Choroid plexus epithelial cell (primary cell): ENCODE data around the gene FAM156A.
"Not testable (repeated sequence)": the region's sequence is repeated elsewhere in the genome, so short reads cannot be mapped to it uniquely, and the experiment has no call there.

Source experiments
- DNase-seq: peaks from one replicate; pipeline ENCODE4 v3.0.0-alpha.2; 2010; ENCODE audit warnings: low read depth
- H3K4me3 ChIP-seq: 2 replicates; pipeline ENCODE4 v1.5.1; 2011; ENCODE audit warnings: low read depth, mild to moderate bottlenecking, control low read depth, low read length, moderate library complexity
- CTCF ChIP-seq: conservative IDR thresholded peaks from 2 replicates; pipeline ENCODE4 v1.5.1; 2011; ENCODE audit warnings: low read depth, mild to moderate bottlenecking, control low read depth, inconsistent platforms, low read length, moderate library complexity

FAM156A gene

GRCh38 chrX:52958113-52958959 is at the start of gene FAM156A:
FAM156A (minus strand) TSS chrX:52958518; CDS start chrX:52948588, 9,930 bp downstream.
- not testable (repeated sequence) for DNase-seq, H3K4me3 ChIP-seq

- DNase-seq, result peak; percentile 13
- H3K4me3 ChIP-seq, result no peak overlapping the region
- TF ChIP-seq CTCF, result no peak
Measured at GRCh38 chrX:53005327-53005726, 47.0 kb upstream of the FAM156A start.

- peak; percentile 46 for DNase-seq
Measured at GRCh38 chrX:53004811-53005210, 46.5 kb upstream of the FAM156A start.

GRCh38 chrX:53004038-53004437 is 45.7 kb upstream of the FAM156A start:
- no peak for DNase-seq
- no peak for TF ChIP-seq CTCF
- H3K4me3 ChIP-seq, result no peak overlapping the region

More at GRCh38 chrX:53004811-53005210, 46.5 kb upstream of the FAM156A start:
- TF ChIP-seq CTCF, result no peak
- no peak overlapping the region for H3K4me3 ChIP-seq

- no peak for TF ChIP-seq CTCF
- H3K4me3 ChIP-seq, result no peak overlapping the region
- DNase-seq, result no peak
Measured at GRCh38 chrX:53003111-53003510, 44.8 kb upstream of the FAM156A start.

GRCh38 chrX:53001958-53002357 is 43.6 kb upstream of the FAM156A start:
- no peak for DNase-seq
- TF ChIP-seq CTCF, result no peak
- H3K4me3 ChIP-seq, result no peak overlapping the region

- no peak for DNase-seq
- TF ChIP-seq CTCF, result peak; percentile 7
- H3K4me3 ChIP-seq, result peak overlapping the region; percentile 28
Measured at GRCh38 chrX:53000447-53001135, 42.3 kb upstream of the FAM156A start.
